ENCODE data around the gene GALNT18.

Gene GALNT18

DNA sequence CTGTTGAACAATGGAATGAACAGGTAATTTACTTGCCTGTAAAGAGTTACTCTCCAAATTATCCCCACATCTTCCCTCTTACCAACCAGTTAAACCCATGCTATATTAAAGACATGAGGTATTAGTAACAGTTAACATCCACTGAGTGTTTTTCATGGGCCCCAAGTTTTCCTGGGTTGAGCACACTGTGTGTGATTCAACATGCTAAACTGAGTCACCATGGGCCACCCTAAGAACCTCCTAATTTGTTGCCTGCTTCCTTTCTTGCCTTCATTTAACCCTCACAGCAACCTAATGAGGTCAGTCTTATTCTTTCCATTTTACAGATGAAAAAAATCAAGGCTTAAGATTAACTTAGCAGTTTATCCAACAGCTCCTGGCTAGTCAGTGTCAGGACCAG is 51.0 kb downstream of the GALNT18 start:
- Histone ChIP-seq H3K9me3 (ENCODE audit: control insufficient read depth, insufficient read depth, low read depth, low read length) (no peaks in the 10 kb centered on the region), H3K4me3 (ENCODE audit: low read depth, low read length) (no peak overlapping the region), H3K27ac (ENCODE audit: extremely low read depth, low read depth, low read length) (no peak overlapping the region), H3K4me1 (ENCODE audit: control insufficient read depth, insufficient read depth, low read length) (no peaks in the 10 kb centered on the region), H3K36me3 (ENCODE audit: control insufficient read depth in 2 of 2, insufficient read depth in 1 of 2, low read length in 2 of 2) (no peaks in the 10 kb centered on the region)
- ChIA-PET CTCF (no interaction called here), POLR2A (no interaction called here)
- TF ChIP-seq ZNF707 (tag by site-specific recombination; IDR thresholded peaks at IDR 0.05) (no peak), ZNF280C (tag by site-specific recombination; IDR thresholded peaks at IDR 0.05) (no peak)

GRCh38 chr11:11569936-11570491 is 51.8 kb downstream of the GALNT18 start:
- CTCF ChIA-PET, result no interaction called here
- POLR2A ChIA-PET, result no interaction called here

More at GRCh38 chr11:11569936-11570491, 51.8 kb downstream of the GALNT18 start:
- Histone ChIP-seq H3K4me3 (ENCODE audit: low read depth, low read length) (no peak overlapping the region), H3K27ac (ENCODE audit: extremely low read depth, low read depth, low read length) (no peak overlapping the region), H3K36me3 (ENCODE audit: control insufficient read depth in 2 of 2, insufficient read depth in 1 of 2, low read length in 2 of 2) (no peaks in the 10 kb centered on the region), H3K9me3 (ENCODE audit: control insufficient read depth, insufficient read depth, low read depth, low read length) (no peaks in the 10 kb centered on the region), H3K4me1 (ENCODE audit: control insufficient read depth, insufficient read depth, low read length) (no peaks in the 10 kb centered on the region)
- TF ChIP-seq, protein P1, sequence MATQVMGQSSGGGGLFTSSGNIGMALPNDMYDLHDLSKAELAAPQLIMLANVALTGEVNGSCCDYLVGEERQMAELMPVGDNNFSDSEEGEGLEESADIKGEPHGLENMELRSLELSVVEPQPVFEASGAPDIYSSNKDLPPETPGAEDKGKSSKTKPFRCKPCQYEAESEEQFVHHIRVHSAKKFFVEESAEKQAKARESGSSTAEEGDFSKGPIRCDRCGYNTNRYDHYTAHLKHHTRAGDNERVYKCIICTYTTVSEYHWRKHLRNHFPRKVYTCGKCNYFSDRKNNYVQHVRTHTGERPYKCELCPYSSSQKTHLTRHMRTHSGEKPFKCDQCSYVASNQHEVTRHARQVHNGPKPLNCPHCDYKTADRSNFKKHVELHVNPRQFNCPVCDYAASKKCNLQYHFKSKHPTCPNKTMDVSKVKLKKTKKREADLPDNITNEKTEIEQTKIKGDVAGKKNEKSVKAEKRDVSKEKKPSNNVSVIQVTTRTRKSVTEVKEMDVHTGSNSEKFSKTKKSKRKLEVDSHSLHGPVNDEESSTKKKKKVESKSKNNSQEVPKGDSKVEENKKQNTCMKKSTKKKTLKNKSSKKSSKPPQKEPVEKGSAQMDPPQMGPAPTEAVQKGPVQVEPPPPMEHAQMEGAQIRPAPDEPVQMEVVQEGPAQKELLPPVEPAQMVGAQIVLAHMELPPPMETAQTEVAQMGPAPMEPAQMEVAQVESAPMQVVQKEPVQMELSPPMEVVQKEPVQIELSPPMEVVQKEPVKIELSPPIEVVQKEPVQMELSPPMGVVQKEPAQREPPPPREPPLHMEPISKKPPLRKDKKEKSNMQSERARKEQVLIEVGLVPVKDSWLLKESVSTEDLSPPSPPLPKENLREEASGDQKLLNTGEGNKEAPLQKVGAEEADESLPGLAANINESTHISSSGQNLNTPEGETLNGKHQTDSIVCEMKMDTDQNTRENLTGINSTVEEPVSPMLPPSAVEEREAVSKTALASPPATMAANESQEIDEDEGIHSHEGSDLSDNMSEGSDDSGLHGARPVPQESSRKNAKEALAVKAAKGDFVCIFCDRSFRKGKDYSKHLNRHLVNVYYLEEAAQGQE (tag by site-specific recombination; IDR thresholded peaks at IDR 0.05), result no peak
- TF ChIP-seq ZNF473 (tag by site-specific recombination; IDR thresholded peaks at IDR 0.05) (no peak), ZNF558 (tag by site-specific recombination; IDR thresholded peaks at IDR 0.05) (no peak), ZNF600 (tag by site-specific recombination; IDR thresholded peaks at IDR 0.05) (peak; percentile 74; the same call in 1 of the 2 replicates), PRDM4 (tag by site-specific recombination; IDR thresholded peaks at IDR 0.05) (no peak), ZNF184 (tag by site-specific recombination; IDR thresholded peaks at IDR 0.05) (no peak), SALL2 (tag by site-specific recombination; IDR thresholded peaks at IDR 0.05; ENCODE audit: borderline replicate concordance) (no peak), ZBTB7A (tag by site-specific recombination; IDR thresholded peaks at IDR 0.05; ENCODE audit: low read depth) (no peak), GLIS1 (tag by site-specific recombination; IDR thresholded peaks at IDR 0.05) (peak; percentile 49), KLF1 (tag by site-specific recombination; IDR thresholded peaks at IDR 0.05) (peak; percentile 10; the same call in 1 of the 2 replicates), OVOL3 (tag by site-specific recombination; IDR thresholded peaks at IDR 0.05) (no peak), HOXD13 (CRISPR knock-in tag; IDR thresholded peaks at IDR 0.05; ENCODE audit: borderline replicate concordance) (no peak), PRDM10 (tag by site-specific recombination; IDR thresholded peaks at IDR 0.05) (0 out of 2 replicates have a peak, but pooled peaks have one; percentile 21)
- TF ChIP-seq, protein P2, sequence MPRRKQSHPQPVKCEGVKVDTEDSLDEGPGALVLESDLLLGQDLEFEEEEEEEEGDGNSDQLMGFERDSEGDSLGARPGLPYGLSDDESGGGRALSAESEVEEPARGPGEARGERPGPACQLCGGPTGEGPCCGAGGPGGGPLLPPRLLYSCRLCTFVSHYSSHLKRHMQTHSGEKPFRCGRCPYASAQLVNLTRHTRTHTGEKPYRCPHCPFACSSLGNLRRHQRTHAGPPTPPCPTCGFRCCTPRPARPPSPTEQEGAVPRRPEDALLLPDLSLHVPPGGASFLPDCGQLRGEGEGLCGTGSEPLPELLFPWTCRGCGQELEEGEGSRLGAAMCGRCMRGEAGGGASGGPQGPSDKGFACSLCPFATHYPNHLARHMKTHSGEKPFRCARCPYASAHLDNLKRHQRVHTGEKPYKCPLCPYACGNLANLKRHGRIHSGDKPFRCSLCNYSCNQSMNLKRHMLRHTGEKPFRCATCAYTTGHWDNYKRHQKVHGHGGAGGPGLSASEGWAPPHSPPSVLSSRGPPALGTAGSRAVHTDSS (tag by site-specific recombination; IDR thresholded peaks at IDR 0.05), result no peak
- TF ChIP-seq, protein P3, sequence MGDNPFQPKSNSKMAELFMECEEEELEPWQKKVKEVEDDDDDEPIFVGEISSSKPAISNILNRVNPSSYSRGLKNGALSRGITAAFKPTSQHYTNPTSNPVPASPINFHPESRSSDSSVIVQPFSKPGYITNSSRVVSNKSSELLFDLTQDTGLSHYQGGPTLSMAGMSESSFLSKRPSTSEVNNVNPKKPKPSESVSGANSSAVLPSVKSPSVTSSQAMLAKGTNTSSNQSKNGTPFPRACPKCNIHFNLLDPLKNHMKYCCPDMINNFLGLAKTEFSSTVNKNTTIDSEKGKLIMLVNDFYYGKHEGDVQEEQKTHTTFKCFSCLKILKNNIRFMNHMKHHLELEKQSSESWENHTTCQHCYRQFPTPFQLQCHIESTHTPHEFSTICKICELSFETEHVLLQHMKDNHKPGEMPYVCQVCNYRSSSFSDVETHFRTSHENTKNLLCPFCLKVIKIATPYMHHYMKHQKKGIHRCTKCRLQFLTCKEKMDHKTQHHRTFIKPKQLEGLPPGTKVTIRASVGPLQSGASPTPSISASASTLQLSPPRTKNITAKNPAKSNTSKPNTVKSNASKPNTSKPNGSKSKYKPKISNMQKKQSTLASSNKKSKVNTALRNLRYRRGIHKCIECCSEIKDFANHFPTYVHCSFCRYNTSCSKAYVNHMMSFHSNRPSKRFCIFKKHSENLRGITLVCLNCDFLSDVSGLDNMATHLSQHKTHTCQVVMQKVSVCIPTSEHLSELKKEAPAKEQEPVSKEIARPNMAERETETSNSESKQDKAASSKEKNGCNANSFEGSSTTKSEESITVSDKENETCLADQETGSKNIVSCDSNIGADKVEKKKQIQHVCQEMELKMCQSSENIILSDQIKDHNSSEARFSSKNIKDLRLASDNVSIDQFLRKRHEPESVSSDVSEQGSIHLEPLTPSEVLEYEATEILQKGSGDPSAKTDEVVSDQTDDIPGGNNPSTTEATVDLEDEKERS (tag by site-specific recombination; IDR thresholded peaks at IDR 0.05), result no peak
